Left lung (tissue), 10 donors: ENCODE data around the gene KRTAP9-7. TPM values are rescaled to one million over a fixed set of nuclear protein-coding genes. Genes with fewer than 3 reads are reported as not detected.

Experiments used
- ATAC-seq: fragments of 200-7000 bp; cut with Tn5 transposase; one replicate; pipeline ENCODE4 v1.9.1; 2020; ENCODE audit warnings: moderate library complexity
- DNase-seq, 4 donors: peaks; one replicate each; pipeline ENCODE4 v3.0.0-alpha.2; 2013 to 2020
- H3K27ac ChIP-seq, 2 donors: fragments of 200-600 bp; sonication (generic) in 1 of 2; one replicate each; pipeline versions ENCODE4 v1.5.0 to v1.8.0; 2020 to 2021
- H3K27me3 ChIP-seq, 2 donors: fragments of 200-600 bp; sonication (generic) in 1 of 2; one replicate each; pipeline versions ENCODE4 v1.5.0 to v1.8.0; 2020 to 2021
- H3K36me3 ChIP-seq, 2 donors: fragments of 200-600 bp; sonication (generic) in 1 of 2; one replicate each; pipeline versions ENCODE4 v1.5.0 to v1.8.0; 2020 to 2021
- H3K4me1 ChIP-seq, 2 donors: fragments of 200-600 bp; one replicate each; pipeline ENCODE4 v1.8.0; 2021
- H3K4me3 ChIP-seq, 2 donors: fragments of 200-600 bp; sonication (generic) in 1 of 2; one replicate each; pipeline versions ENCODE4 v1.5.0 to v1.8.0; 2020 to 2021; ENCODE audit warnings: mild to moderate bottlenecking in 1 of 2
- H3K9me3 ChIP-seq, 2 donors: fragments of 200-600 bp; sonication (generic) in 1 of 2; one replicate each; pipeline versions ENCODE4 v1.5.0 to v1.8.0; 2020 to 2021
- intact Hi-C, 2 donors: fragments of 100-400 bp; cut with DNase I; formaldehyde crosslinking; loops; one replicate each; pipeline versions ENCODE4 v1.11.2 to v1.14.2; 2022
- polyA plus RNA-seq, 6 donors: library from polyadenylated mRNA; unstranded; fragments of 120-200 nt; gene quantifications; one replicate each; pipeline ENCODE4 v1.2.1, GENCODE V29; 2013; ENCODE audit not compliant: insufficient read length in 6 of 6
- total RNA-seq, 2 donors: library from RNA; stranded (reverse); fragmentation: NEBNext Ultra II Directional; extraction: Animal tissue kit (Norgen Biotek cat#: 25700); gene quantifications; one replicate each; pipeline ENCODE4 v1.2.1, GENCODE V29; 2021
- TF ChIP-seq, protein P1 (sequence below), 2 donors: fragments of 200-600 bp; sonication (generic) in 1 of 2; IDR thresholded peaks; one replicate each; pipeline versions ENCODE4 v1.5.0 to v1.8.0; 2021; ENCODE audit warnings: antibody characterized with exemption in 2 of 2
- donor health status: DM: no; HTN: yes; CAD: no.
- donor health status: DM: no; HTN: no; CAD: no.

Gene KRTAP9-7
- total and polyA plus RNA-seq, 8 donors: not detected

DNA sequence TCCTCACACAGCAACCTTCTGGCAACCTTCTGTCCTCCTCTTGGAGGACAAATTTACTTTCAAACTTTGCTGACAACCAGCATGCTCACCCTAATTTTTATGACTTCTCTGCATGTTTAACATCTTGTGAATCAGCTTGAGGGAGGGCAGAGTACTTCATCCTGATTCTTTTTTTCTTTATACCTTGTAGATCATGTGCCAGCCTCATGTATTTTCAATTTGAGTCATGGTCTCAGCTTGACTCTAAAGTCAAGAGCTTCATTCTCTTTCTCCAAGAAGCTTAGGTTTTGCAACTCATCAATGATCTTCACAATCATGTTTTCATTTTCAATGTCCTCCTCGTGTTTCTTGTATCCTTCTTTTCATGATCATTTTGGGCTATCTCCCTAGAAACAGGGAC is 3.6 kb upstream of the KRTAP9-7 start:
- Histone ChIP-seq H3K4me3 (no peak overlapping the region), H3K36me3 (no peaks in the 10 kb centered on the region), H3K27me3 (peaks cover 0 to 7% of the 10 kb centered on the region in 2 donors), H3K9me3 (no peaks in the 10 kb centered on the region), H3K4me1 (no peaks in the 10 kb centered on the region), H3K27ac (no peak overlapping the region)
- no peak for ATAC-seq
- DNase-seq: no peak
- TF ChIP-seq, protein P1, sequence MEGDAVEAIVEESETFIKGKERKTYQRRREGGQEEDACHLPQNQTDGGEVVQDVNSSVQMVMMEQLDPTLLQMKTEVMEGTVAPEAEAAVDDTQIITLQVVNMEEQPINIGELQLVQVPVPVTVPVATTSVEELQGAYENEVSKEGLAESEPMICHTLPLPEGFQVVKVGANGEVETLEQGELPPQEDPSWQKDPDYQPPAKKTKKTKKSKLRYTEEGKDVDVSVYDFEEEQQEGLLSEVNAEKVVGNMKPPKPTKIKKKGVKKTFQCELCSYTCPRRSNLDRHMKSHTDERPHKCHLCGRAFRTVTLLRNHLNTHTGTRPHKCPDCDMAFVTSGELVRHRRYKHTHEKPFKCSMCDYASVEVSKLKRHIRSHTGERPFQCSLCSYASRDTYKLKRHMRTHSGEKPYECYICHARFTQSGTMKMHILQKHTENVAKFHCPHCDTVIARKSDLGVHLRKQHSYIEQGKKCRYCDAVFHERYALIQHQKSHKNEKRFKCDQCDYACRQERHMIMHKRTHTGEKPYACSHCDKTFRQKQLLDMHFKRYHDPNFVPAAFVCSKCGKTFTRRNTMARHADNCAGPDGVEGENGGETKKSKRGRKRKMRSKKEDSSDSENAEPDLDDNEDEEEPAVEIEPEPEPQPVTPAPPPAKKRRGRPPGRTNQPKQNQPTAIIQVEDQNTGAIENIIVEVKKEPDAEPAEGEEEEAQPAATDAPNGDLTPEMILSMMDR (IDR thresholded peaks at IDR 0.05): no peak
- intact Hi-C loops: no loop called here

DNA sequence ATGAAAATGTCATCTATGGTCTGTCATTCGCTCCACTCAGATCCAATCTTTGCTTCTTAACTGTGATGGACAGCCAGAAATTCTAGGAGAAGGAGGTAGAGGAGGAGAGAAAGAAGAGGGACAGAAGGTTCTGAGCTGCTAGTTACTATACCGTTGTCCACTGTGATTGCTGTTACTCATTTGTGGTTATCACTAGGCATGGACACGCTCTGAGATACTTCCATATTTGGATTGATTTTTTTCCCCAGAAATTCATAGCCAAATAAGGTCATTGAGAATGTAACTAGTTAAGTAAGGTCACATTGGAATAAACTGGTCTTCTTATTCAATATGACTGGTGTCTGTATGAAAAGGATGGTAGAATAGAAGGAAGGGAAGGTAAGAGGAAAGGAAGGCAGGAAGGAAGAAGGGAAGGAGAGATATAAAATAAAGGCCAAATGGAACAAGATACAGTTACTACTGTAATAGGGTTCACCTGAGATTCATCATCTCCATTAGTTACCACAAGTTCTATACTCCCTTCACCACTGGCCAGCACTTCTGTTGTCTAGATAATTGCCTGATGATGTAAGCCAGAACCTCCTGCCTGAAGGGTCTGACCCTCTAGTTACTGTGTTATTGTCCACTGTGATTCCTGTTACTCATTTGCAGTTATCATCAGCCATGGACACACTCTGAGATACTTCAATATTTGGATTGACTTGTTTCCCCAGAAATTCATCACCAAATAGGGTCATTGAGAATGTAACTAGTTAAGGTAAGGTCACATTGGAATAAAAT is 2.9 kb downstream of the KRTAP9-7 start:
- H3K27ac ChIP-seq: no peak overlapping the region
- peaks cover 0 to 11% of the 10 kb centered on the region in 2 donors for H3K27me3 ChIP-seq
- no peak overlapping the region for H3K4me3 ChIP-seq
- no peaks in the 10 kb centered on the region for H3K36me3 ChIP-seq
- TF ChIP-seq, protein P1 (IDR thresholded peaks at IDR 0.05): no peak
- DNase-seq (no peak), ATAC-seq (no peak)
- intact Hi-C loops: no loop called here
- H3K4me1 ChIP-seq: no peaks in the 10 kb centered on the region
- H3K9me3 ChIP-seq: no peaks in the 10 kb centered on the region

DNA sequence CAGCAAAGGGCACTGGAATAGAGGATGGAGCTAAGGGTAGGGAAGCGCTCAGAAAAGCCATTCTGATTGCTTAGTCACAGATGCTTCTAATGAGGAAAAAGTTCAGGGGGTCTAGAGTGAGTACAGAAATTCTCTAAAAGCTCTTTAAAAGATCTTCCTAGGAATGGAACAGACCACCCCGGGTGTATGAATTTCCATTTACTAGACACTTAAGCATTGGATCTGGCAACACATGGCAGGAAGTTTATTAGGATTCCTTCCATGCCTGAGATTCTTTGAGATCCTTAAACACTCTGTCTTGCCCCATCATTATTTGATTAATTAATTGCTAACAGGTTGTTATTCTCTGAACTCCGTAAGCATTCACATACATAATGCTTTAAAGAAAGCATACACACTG is 8.5 kb downstream of the KRTAP9-7 start:
- intact Hi-C loops: no loop called here
- Histone ChIP-seq H3K36me3 (no peaks in the 10 kb centered on the region), H3K4me1 (peaks cover 0 to 3% of the 10 kb centered on the region in 2 donors), H3K9me3 (no peaks in the 10 kb centered on the region), H3K27me3 (peaks cover 0 to 5% of the 10 kb centered on the region in 2 donors), H3K4me3 (no peak overlapping the region), H3K27ac (no peak overlapping the region)
- DNase-seq (no peak), ATAC-seq (no peak)
- TF ChIP-seq, protein P1 (IDR thresholded peaks at IDR 0.05): no peak

DNA sequence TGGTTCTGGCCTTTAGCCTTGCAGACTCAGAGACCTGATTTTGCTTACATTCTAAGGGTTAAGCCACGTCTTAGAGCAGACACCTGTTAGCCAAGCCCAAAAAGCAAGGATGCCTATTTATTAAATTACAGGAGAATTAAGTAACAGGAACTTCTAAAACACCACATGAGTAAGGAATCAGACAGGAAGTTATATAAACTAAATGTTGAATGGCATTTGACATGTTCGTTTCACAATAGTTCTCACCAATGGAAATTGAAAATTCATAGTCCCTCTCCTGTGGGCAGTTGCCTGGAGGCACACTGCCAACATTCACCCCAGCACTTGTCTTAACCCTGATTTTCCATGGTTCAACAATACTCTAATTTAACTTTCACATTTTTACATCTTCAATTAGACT is 9.0 kb downstream of the KRTAP9-7 start:
- intact Hi-C loops: no loop called here
- H3K4me1 ChIP-seq: peaks cover 0 to 3% of the 10 kb centered on the region in 2 donors
- H3K27me3 ChIP-seq: peaks cover 0 to 5% of the 10 kb centered on the region in 2 donors
- no peak for DNase-seq
- H3K27ac ChIP-seq: no peak overlapping the region
- no peak for ATAC-seq
- TF ChIP-seq, protein P1 (IDR thresholded peaks at IDR 0.05): no peak
- no peaks in the 10 kb centered on the region for H3K36me3 ChIP-seq
- no peaks in the 10 kb centered on the region for H3K9me3 ChIP-seq
- no peak overlapping the region for H3K4me3 ChIP-seq

DNA sequence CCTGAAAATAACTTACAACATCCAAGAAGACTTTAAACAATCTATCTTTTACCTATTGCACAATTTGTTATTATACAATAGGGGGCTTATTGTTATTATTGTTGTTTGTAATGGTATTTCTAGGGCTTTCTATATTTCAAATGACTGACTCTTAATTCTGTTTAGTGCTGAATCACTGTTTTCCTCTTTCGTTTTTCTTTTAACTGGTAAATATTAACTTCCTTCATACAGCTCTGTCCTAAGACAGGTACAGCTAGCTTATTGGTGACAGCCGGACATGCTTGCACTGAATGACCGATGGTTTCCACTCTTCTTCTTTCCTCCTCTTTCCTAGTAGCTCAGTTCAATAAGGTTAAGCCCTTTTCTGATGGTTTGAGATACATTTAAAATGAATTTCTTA is 11.6 kb downstream of the KRTAP9-7 start:
- Histone ChIP-seq H3K27ac (no peak overlapping the region), H3K36me3 (no peaks in the 10 kb centered on the region), H3K9me3 (no peaks in the 10 kb centered on the region), H3K4me1 (peaks cover 0 to 3% of the 10 kb centered on the region in 2 donors), H3K4me3 (no peak overlapping the region), H3K27me3 (peaks cover 0 to 12% of the 10 kb centered on the region in 2 donors)
- DNase-seq (no peak), ATAC-seq (no peak)
- TF ChIP-seq, protein P1 (IDR thresholded peaks at IDR 0.05): no peak
- intact Hi-C loops: no loop called here
